Measurements from ENCODE around the gene IQCF5. TPM values are rescaled to one million over a fixed set of nuclear protein-coding genes. Genes with fewer than 3 reads are reported as not detected.
"Not testable (repeated sequence)": the region's sequence is repeated elsewhere in the genome, so short reads cannot be mapped to it uniquely, and the experiment has no call there.

IQCF5 gene
- total RNA-seq, 2 experiments from 2014 or later, result not detected

DNA sequence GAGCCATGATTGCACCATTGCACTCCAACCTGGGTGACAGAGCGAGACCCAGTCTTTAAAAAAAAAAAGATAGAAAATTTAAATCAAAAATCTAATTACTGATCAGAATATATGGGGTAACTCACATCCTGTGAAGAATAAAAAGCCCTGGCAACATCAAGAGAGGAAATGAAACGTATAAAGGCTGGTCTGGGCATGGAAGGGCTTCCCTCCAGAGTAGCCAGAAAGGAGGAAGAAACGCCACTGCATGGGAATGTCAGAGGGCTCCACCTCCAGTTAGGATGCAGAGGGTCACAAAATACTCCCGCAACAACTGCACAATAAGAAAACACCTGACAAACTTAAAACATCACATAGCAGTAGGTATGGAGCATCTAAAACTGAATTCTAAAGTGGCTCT lies 32.6 kb upstream of the IQCF5 start:
- no peaks in the 10 kb centered on the region for H3K9me3 ChIP-seq (ENCODE audit: low read length)
- no peak for DNase-seq (ENCODE audit: low spot score)
- no peak overlapping the region for H3K4me3 ChIP-seq (ENCODE audit: low read depth, low read length, poor library complexity, severe bottlenecking)
- no peaks in the 10 kb centered on the region for H3K36me3 ChIP-seq (ENCODE audit: insufficient read depth, low read length)
- intact Hi-C loops (cut with micrococcal nuclease; ENCODE audit: unreplicated experiment), result no loop called here
- no peak overlapping the region for H3K4me2 ChIP-seq (ENCODE audit: low read length)
- H3K4me1 ChIP-seq (ENCODE audit: insufficient read depth, low read length, poor library complexity, severe bottlenecking), result no peaks in the 10 kb centered on the region
- CTCF ChIA-PET (ENCODE audit: unreplicated experiment), result no interaction called here
- no peaks in the 10 kb centered on the region for H4K20me1 ChIP-seq (ENCODE audit: insufficient read depth, low read length)
- no peak overlapping the region for H3K27ac ChIP-seq (ENCODE audit: low read depth, low read length, poor library complexity, severe bottlenecking)
- BruUV-seq (replicated peaks), result no TSS peak
- no peaks in the 10 kb centered on the region for H3K9me2 ChIP-seq (ENCODE audit: insufficient read depth, low read length)
- TF ChIP-seq, protein P1, sequence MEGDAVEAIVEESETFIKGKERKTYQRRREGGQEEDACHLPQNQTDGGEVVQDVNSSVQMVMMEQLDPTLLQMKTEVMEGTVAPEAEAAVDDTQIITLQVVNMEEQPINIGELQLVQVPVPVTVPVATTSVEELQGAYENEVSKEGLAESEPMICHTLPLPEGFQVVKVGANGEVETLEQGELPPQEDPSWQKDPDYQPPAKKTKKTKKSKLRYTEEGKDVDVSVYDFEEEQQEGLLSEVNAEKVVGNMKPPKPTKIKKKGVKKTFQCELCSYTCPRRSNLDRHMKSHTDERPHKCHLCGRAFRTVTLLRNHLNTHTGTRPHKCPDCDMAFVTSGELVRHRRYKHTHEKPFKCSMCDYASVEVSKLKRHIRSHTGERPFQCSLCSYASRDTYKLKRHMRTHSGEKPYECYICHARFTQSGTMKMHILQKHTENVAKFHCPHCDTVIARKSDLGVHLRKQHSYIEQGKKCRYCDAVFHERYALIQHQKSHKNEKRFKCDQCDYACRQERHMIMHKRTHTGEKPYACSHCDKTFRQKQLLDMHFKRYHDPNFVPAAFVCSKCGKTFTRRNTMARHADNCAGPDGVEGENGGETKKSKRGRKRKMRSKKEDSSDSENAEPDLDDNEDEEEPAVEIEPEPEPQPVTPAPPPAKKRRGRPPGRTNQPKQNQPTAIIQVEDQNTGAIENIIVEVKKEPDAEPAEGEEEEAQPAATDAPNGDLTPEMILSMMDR (conservative IDR thresholded peaks at IDR 0.05; ENCODE audit: low read length), result no peak
- TF ChIP-seq EZH2phosphoT487 (IDR thresholded peaks at IDR 0.05; ENCODE audit: borderline replicate concordance, low read depth, low read length), result no peak
- POLR2A ChIA-PET, result no interaction called here
- H2AFZ ChIP-seq (ENCODE audit: low read length), result no peak overlapping the region
- no peaks in the 10 kb centered on the region for H3K79me2 ChIP-seq (ENCODE audit: insufficient read depth, low read depth, low read length)

DNA sequence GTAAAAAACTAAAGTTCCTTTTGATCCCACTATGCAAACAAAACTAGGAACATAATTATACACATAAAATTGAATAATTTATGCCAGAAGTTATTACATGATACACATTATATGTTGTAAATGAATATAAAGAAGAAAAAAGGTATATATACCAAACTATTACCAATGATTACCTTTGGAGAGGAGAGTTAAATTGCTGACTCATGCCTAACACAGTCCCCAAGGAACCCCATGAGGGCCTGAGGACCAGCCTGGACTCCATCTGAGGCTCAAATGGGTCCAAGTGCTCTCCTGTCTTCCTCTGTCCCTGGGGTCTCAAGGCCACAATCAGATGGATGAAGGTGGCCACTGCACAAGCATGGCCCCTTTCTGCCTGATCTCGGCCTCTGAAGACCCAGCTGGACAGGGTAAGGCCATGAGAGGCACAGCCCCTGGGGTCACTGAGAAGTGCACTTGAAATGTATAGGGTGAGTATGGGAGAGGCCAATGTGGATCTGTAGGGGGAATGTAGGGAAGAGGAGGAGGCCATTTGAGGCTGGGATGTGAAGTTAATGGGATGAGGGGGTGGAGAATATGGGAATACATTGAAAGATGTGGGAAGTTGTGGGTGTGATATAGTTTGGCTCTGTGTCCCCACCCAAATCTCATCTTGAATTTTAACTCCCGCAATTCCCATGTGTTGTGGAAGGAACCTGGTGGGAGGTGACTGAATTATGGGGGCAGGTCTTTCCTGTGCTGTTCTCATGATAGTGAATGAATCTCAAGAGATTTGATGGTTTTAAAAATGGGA lies 28.8 kb upstream of the IQCF5 start:
- H3K36me3 ChIP-seq (ENCODE audit: insufficient read depth, low read length), result no peaks in the 10 kb centered on the region

DNA sequence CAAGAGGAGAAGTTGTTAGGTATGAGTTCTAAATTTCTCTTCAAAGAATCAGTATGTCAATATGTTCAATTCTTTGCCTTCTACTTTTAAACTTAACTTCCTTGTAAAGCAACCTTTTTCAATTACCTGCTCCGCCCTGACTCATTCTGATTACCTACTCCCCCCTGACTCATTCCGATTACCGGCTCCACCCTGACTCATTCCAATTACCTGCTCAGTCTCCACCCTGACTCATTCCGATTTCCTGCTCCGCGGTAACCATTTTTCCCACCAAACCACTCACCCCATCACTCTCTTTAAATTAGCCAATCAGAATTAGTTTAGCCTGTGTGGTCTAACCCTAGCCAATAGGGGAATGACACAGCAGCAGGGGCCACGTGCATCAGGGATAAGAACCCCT lies 27.0 kb upstream of the IQCF5 start:
- CTCF ChIA-PET (ENCODE audit: unreplicated experiment); H3K79me2 ChIP-seq (ENCODE audit: insufficient read depth, low read depth, low read length); H3K36me3 ChIP-seq (ENCODE audit: insufficient read depth, low read length); H3K4me3 ChIP-seq (ENCODE audit: low read depth, low read length, poor library complexity, severe bottlenecking); H4K20me1 ChIP-seq (ENCODE audit: insufficient read depth, low read length); POLR2A ChIA-PET; intact Hi-C loops (cut with micrococcal nuclease; ENCODE audit: unreplicated experiment); H3K9me2 ChIP-seq (ENCODE audit: insufficient read depth, low read length); H3K27ac ChIP-seq (ENCODE audit: low read depth, low read length, poor library complexity, severe bottlenecking); BruUV-seq (replicated peaks); H3K9me3 ChIP-seq (ENCODE audit: low read length); DNase-seq (ENCODE audit: low spot score); H3K4me2 ChIP-seq (ENCODE audit: low read length); H2AFZ ChIP-seq (ENCODE audit: low read length); H3K4me1 ChIP-seq (ENCODE audit: insufficient read depth, low read length, poor library complexity, severe bottlenecking): not testable (repeated sequence)

More for the DNA sequence above, 28.8 kb upstream of the IQCF5 start:
- H3K9me2 ChIP-seq (ENCODE audit: insufficient read depth, low read length), result no peaks in the 10 kb centered on the region
- DNase-seq (ENCODE audit: low spot score), result no peak
- ChIA-PET POLR2A (no interaction called here), CTCF (ENCODE audit: unreplicated experiment) (no interaction called here)
- H3K27ac ChIP-seq (ENCODE audit: low read depth, low read length, poor library complexity, severe bottlenecking), result no peak overlapping the region
- H3K4me1 ChIP-seq (ENCODE audit: insufficient read depth, low read length, poor library complexity, severe bottlenecking), result no peaks in the 10 kb centered on the region
- no peaks in the 10 kb centered on the region for H3K79me2 ChIP-seq (ENCODE audit: insufficient read depth, low read depth, low read length)
- H3K4me2 ChIP-seq (ENCODE audit: low read length), result no peak overlapping the region
- no TSS peak for BruUV-seq (replicated peaks)
- no peaks in the 10 kb centered on the region for H4K20me1 ChIP-seq (ENCODE audit: insufficient read depth, low read length)
- no peaks in the 10 kb centered on the region for H3K9me3 ChIP-seq (ENCODE audit: low read length)
- H3K4me3 ChIP-seq (ENCODE audit: low read depth, low read length, poor library complexity, severe bottlenecking), result no peak overlapping the region
- intact Hi-C loops (cut with micrococcal nuclease; ENCODE audit: unreplicated experiment), result no loop called here
- TF ChIP-seq EZH2phosphoT487 (IDR thresholded peaks at IDR 0.05; ENCODE audit: borderline replicate concordance, low read depth, low read length), result no peak
- TF ChIP-seq, protein P1 (conservative IDR thresholded peaks at IDR 0.05; ENCODE audit: low read length), result no peak
- H2AFZ ChIP-seq (ENCODE audit: low read length), result no peak overlapping the region

DNA sequence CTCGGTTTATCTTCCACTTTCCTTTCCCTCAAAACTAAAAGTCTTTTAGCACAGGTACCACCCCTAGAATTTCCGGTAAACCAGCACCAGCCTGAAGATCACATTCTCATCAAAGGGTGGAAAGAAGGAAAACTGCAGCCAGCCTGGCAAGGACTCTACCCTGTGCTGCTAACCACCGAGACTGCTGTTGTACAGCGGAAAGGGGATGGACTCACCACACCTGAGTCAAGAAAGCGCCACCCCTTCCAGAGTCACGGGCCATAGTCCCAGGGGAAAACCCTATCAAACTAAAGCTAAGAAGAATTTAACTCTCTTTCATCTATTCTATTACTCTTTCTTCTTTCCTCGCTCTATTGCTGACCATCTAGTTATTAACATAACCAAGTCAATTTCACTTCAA lies 24.6 kb upstream of the IQCF5 start:
- POLR2A ChIA-PET; H3K9me2 ChIP-seq (ENCODE audit: insufficient read depth, low read length); H3K9me3 ChIP-seq (ENCODE audit: low read length); H3K36me3 ChIP-seq (ENCODE audit: insufficient read depth, low read length); H2AFZ ChIP-seq (ENCODE audit: low read length); H3K27ac ChIP-seq (ENCODE audit: low read depth, low read length, poor library complexity, severe bottlenecking); BruUV-seq (replicated peaks); DNase-seq (ENCODE audit: low spot score); CTCF ChIA-PET (ENCODE audit: unreplicated experiment); intact Hi-C loops (cut with micrococcal nuclease; ENCODE audit: unreplicated experiment); H3K4me3 ChIP-seq (ENCODE audit: low read depth, low read length, poor library complexity, severe bottlenecking); H3K79me2 ChIP-seq (ENCODE audit: insufficient read depth, low read depth, low read length); H3K4me1 ChIP-seq (ENCODE audit: insufficient read depth, low read length, poor library complexity, severe bottlenecking); H3K4me2 ChIP-seq (ENCODE audit: low read length); H4K20me1 ChIP-seq (ENCODE audit: insufficient read depth, low read length): not testable (repeated sequence)

All from OCI-LY7 (cell line).